GM18511 (cell line): ENCODE results near the gene HSFX4.
"Not testable (repeated sequence)": the region's sequence is repeated elsewhere in the genome, so short reads cannot be mapped to it uniquely, and the experiment has no call there.

ENCODE experiments used
- ATAC-seq: cut with Tn5 transposase; IDR thresholded peaks from one replicate; pipeline ENCODE4 v1.9.1; 2021; ENCODE audit warnings: mild to moderate bottlenecking, moderate library complexity; ENCODE audit not compliant: unreplicated experiment

The HSFX4 gene

GRCh38 chrX:149937871-149938426 is 8.6 kb downstream of the HSFX4 start:
- peak; percentile 1 for ATAC-seq

GRCh38 chrX:149938427-149938880 is 9.1 kb downstream of the HSFX4 start, which contains the start of gene EOLA2:
Gene EOLA2, minus strand, starts transcription at chrX:149938491. Its CDS starts 4,617 bp downstream, at chrX:149933874.
- ATAC-seq: peak; percentile 69

- ATAC-seq: no peak
Observed at GRCh38 chrX:149938881-149939654, 9.7 kb downstream of the HSFX4 start.

DNA sequence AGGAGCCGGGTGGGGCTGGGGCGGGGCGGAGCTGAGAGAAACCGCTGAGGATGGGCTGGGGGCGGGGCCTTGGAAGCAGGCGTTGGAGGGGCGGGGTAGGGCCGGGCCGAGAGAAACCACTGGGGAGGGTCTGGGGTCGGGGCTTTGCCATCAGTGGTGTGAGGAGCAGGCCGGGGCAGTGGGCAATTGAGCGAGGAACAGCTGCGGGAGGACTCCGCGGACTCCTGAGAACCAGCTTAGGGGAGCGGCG is 10.2 kb downstream of the HSFX4 start:
- peak; percentile 15 for ATAC-seq

GRCh38 chrX:149939905-149940673 is 10.7 kb downstream of the HSFX4 start:
- peak; percentile 52 for ATAC-seq

- ATAC-seq: not testable (repeated sequence)
Observed at GRCh38 chrX:149940674-149941024, 11.3 kb downstream of the HSFX4 start.

- not testable (repeated sequence) for ATAC-seq
Observed at GRCh38 chrX:149945087-149945670, 15.8 kb downstream of the HSFX4 start.

DNA sequence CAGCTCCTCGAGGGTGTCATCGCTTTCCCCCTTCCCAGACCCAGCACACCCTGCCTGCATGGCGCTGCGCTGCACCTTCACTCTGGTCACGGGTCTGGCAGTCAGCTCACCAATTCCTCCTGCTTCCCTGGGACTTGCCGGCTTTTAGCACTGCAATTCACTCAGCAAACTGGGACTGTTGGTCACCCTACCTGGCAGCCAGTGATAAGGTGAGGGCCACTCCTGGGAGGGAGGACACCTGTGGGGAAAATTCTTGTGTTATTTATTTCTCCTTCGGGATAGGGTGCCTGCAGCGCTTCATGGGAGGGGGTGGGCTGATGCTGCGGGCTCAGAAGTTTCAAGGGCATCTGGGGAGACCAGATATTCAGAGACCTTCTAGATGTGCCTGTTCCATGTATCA is 16.4 kb downstream of the HSFX4 start:
- not testable (repeated sequence) for ATAC-seq

GRCh38 chrX:149946932-149947331 is 17.6 kb downstream of the HSFX4 start:
- ATAC-seq: not testable (repeated sequence)

DNA sequence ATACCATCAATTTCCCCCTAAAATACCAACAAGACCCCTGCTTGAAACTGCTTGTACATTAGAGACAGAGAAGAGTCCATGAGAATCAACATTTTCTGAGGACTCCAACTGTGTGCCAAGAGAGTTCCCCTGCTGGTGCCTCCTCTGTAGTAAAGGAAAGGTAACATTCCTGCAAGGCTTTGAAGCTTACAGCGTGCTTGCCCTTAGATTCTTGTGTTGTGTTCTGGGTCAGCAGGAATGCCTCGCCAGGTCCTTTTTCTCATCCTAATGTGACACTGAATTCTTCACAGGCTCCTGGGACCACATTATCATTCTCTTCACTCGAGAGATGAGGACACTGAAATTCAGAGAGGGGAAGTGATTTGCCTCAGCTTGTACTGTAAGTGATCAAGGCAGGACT is 18.6 kb downstream of the HSFX4 start:
- ATAC-seq: no peak

- ATAC-seq: no peak
Observed at GRCh38 chrX:149949743-149950436, 20.5 kb downstream of the HSFX4 start.

DNA sequence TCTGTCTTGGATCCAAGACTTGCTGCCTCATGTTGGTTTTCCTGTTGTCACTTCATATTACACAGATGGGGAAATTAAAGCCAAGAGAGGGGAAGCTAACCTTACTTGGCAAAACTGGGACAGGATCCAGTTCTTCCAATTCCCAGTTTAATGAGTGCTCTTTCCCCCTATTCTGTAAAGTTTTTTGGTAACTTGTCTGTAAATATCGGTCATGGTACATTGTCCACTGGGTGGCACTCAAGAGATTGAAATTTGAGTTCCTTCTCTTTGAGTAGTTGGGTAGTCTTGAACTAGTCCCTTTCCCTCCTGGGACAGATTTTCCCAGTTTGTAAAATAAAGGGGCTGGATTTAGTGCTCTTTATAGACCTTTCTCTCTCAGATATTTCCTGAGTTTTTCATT is 21.3 kb downstream of the HSFX4 start:
- ATAC-seq: no peak

GRCh38 chrX:149961572-149961971 is 32.2 kb downstream of the HSFX4 start:
- ATAC-seq: no peak

GRCh38 chrX:149962010-149962409 is 32.6 kb downstream of the HSFX4 start:
- ATAC-seq: no peak

GRCh38 chrX:149962859-149963757 is 33.7 kb downstream of the HSFX4 start:
- ATAC-seq: peak; percentile 87

DNA sequence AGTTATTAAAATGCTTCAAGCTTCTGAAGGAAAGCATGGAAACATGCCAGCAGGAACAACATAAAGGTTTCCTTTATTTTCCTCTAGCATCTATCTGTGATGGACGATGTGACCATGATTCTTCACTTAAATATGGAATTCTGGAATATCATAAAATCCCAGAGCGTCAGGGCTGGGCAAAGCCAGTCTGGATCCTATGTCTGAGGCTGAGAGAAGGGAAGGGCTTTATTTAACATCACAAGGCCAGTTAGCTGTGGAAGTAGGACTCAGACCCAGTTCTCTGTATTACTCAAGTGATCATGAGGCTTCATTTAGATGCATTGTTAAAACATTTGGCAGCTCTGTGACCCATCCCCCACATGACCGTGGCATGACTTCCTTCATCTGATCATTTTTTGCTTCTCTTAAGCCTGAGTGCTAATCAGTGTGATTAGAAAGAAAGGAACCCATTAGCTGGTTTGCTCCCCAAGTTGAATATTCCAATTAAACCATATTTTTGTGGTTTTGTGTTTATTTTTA is 49.8 kb downstream of the HSFX4 start:
- ATAC-seq: no peak
